ENCODE measurements around the gene AMHR2.

Gene AMHR2

GRCh38 chr12:53461059-53461458, 37.4 kb downstream of the AMHR2 start:
- Histone ChIP-seq H2AFZ (ENCODE audit: low read depth, low read length) (no peak overlapping the region), H3K27ac (ENCODE audit: low read length) (no peak overlapping the region), H3K36me3 (replicated peaks; ENCODE audit: low read depth, low read length) (peaks cover 87% of the 10 kb centered on the region), H3K9me3 (ENCODE audit: insufficient read depth, low read length) (no peaks in the 10 kb centered on the region), H4K20me1 (ENCODE audit: insufficient read depth, low read length) (peaks cover 63% of the 10 kb centered on the region), H3K27me3 (ENCODE audit: low read depth, low read length) (no peaks in the 10 kb centered on the region), H3K4me1 (ENCODE audit: low read length) (no peaks in the 10 kb centered on the region), H3K4me3 (ENCODE audit: low read length) (no peak overlapping the region), H3K9ac (ENCODE audit: low read length) (no peak overlapping the region), H3K79me2 (ENCODE audit: low read length) (peaks cover 87% of the 10 kb centered on the region), H3K4me2 (ENCODE audit: low read length) (no peak overlapping the region)
- TF ChIP-seq CTCF (IDR thresholded peaks at IDR 0.05; ENCODE audit: low read depth, low read length) (no peak), EZH2phosphoT487 (IDR thresholded peaks at IDR 0.05; ENCODE audit: low read depth) (no peak)

- Histone ChIP-seq H2AFZ (ENCODE audit: low read depth, low read length) (no peak overlapping the region), H3K9ac (ENCODE audit: low read length) (no peak overlapping the region), H3K79me2 (ENCODE audit: low read length) (peaks cover 87% of the 10 kb centered on the region), H3K9me3 (ENCODE audit: insufficient read depth, low read length) (no peaks in the 10 kb centered on the region), H4K20me1 (ENCODE audit: insufficient read depth, low read length) (peaks cover 69% of the 10 kb centered on the region), H3K27me3 (ENCODE audit: low read depth, low read length) (no peaks in the 10 kb centered on the region), H3K4me2 (ENCODE audit: low read length) (no peak overlapping the region), H3K27ac (ENCODE audit: low read length) (no peak overlapping the region), H3K4me3 (ENCODE audit: low read length) (no peak overlapping the region), H3K36me3 (replicated peaks; ENCODE audit: low read depth, low read length) (peaks cover 89% of the 10 kb centered on the region), H3K4me1 (ENCODE audit: low read length) (no peaks in the 10 kb centered on the region)
- TF ChIP-seq EZH2phosphoT487 (IDR thresholded peaks at IDR 0.05; ENCODE audit: low read depth) = no peak
- TF ChIP-seq CTCF (IDR thresholded peaks at IDR 0.05; ENCODE audit: low read depth, low read length) = no peak
Measured at GRCh38 chr12:53461591-53461990, 37.9 kb downstream of the AMHR2 start.

- Histone ChIP-seq H3K36me3 (replicated peaks; ENCODE audit: low read depth, low read length) (peaks cover 91% of the 10 kb centered on the region), H3K9me3 (ENCODE audit: insufficient read depth, low read length) (no peaks in the 10 kb centered on the region), H3K4me3 (ENCODE audit: low read length) (no peak overlapping the region), H3K27ac (ENCODE audit: low read length) (no peak overlapping the region), H3K9ac (ENCODE audit: low read length) (no peak overlapping the region), H3K79me2 (ENCODE audit: low read length) (peaks cover 83% of the 10 kb centered on the region), H2AFZ (ENCODE audit: low read depth, low read length) (no peak overlapping the region), H3K4me1 (ENCODE audit: low read length) (no peaks in the 10 kb centered on the region), H3K4me2 (ENCODE audit: low read length) (no peak overlapping the region), H4K20me1 (ENCODE audit: insufficient read depth, low read length) (peaks cover 72% of the 10 kb centered on the region), H3K27me3 (ENCODE audit: low read depth, low read length) (no peaks in the 10 kb centered on the region)
- TF ChIP-seq CTCF (IDR thresholded peaks at IDR 0.05; ENCODE audit: low read depth, low read length) = no peak
- TF ChIP-seq EZH2phosphoT487 (IDR thresholded peaks at IDR 0.05; ENCODE audit: low read depth) = no peak
Measured at GRCh38 chr12:53462935-53463334, 39.3 kb downstream of the AMHR2 start.

- Histone ChIP-seq H4K20me1 (ENCODE audit: insufficient read depth, low read length) (peaks cover 70% of the 10 kb centered on the region), H3K36me3 (replicated peaks; ENCODE audit: low read depth, low read length) (peaks cover 95% of the 10 kb centered on the region), H3K27me3 (ENCODE audit: low read depth, low read length) (no peaks in the 10 kb centered on the region), H3K9ac (ENCODE audit: low read length) (no peak overlapping the region), H3K4me1 (ENCODE audit: low read length) (no peaks in the 10 kb centered on the region), H3K79me2 (ENCODE audit: low read length) (peaks cover 85% of the 10 kb centered on the region), H3K9me3 (ENCODE audit: insufficient read depth, low read length) (no peaks in the 10 kb centered on the region), H3K4me3 (ENCODE audit: low read length) (no peak overlapping the region), H3K27ac (ENCODE audit: low read length) (no peak overlapping the region), H3K4me2 (ENCODE audit: low read length) (no peak overlapping the region), H2AFZ (ENCODE audit: low read depth, low read length) (no peak overlapping the region)
- TF ChIP-seq EZH2phosphoT487 (IDR thresholded peaks at IDR 0.05; ENCODE audit: low read depth) = no peak
- TF ChIP-seq CTCF (IDR thresholded peaks at IDR 0.05; ENCODE audit: low read depth, low read length) = no peak
Measured at GRCh38 chr12:53463802-53464560, 40.3 kb downstream of the AMHR2 start.

All from OCI-LY3 (cell line).